PC-3 (cell line): Measurements from ENCODE around the gene RIPK3. TPM values are rescaled to one million over a fixed set of nuclear protein-coding genes. Genes with fewer than 3 reads are reported as not detected.

Experiments used
- ATAC-seq: fragments of 200-7000 bp; cut with Tn5 transposase; 2 replicates; pipeline ENCODE4 v1.9.1; 2020; ENCODE audit warnings: mild to moderate bottlenecking, moderate library complexity
- BruUV-seq: library from RNA; stranded (reverse); fragments of 400-500 nt; replicated peaks from 2 replicates; lab custom pipeline; 2021; lab: Mats Ljungman, UMichigan
- CTCF ChIA-PET: fragments of 300-600 bp; sonication (Branson Sonifier 250); formaldehyde crosslinking; loops from one replicate; lab custom pipeline; 2022; ENCODE audit warnings: antibody characterized with exemption; lab: Charles Lee
- POLR2A ChIA-PET: fragments of 300-600 bp; sonication (Branson Sonifier 250); formaldehyde crosslinking; loops from one replicate; lab custom pipeline; 2022; ENCODE audit warnings: antibody characterized with exemption; ENCODE audit not compliant: unreplicated experiment; lab: Charles Lee
- DNase-seq: peaks from one replicate; pipeline ENCODE4 v3.0.0-alpha.2; 2015
- H2AFZ ChIP-seq: fragments of 300-600 bp; sonication (generic); 2 replicates; pipeline ENCODE4 v1.6.0; 2016; ENCODE audit warnings: antibody characterized with exemption, low read length
- H3F3A ChIP-seq: fragments of 300-600 bp; sonication (generic); one replicate; pipeline ENCODE4 v1.6.0; 2017; ENCODE audit warnings: antibody characterized with exemption, low read length, control low read depth, mild to moderate bottlenecking; ENCODE audit not compliant: unreplicated experiment
- H3K27ac ChIP-seq: fragments of 300-600 bp; sonication (generic); 2 replicates; pipeline ENCODE4 v1.5.1; 2016; ENCODE audit warnings: mild to moderate bottlenecking, low read length
- H3K27me3 ChIP-seq: fragments of 300-600 bp; sonication (generic); 2 replicates; pipeline ENCODE4 v1.6.1; 2016; ENCODE audit warnings: low read length, mixed read lengths
- H3K36me3 ChIP-seq: fragments of 300-600 bp; sonication (generic); 2 replicates; pipeline ENCODE4 v1.6.1; 2016; ENCODE audit warnings: low read depth, mixed run types, low read length, mixed read lengths
- H3K4me1 ChIP-seq: fragments of 300-600 bp; sonication (generic); 2 replicates; pipeline ENCODE4 v1.5.1; 2016; ENCODE audit warnings: low read length; ENCODE audit not compliant: insufficient read depth
- H3K4me2 ChIP-seq: fragments of 300-600 bp; sonication (generic); 2 replicates; pipeline ENCODE4 v1.6.0; 2016; ENCODE audit warnings: low read length
- H3K4me3 ChIP-seq: fragments of 300-600 bp; sonication (generic); 2 replicates; pipeline ENCODE4 v1.5.1; 2016; ENCODE audit warnings: mild to moderate bottlenecking, low read length, mixed read lengths
- H3K79me2 ChIP-seq: fragments of 300-600 bp; sonication (generic); 2 replicates; pipeline ENCODE4 v1.6.1; 2017; ENCODE audit warnings: low read length, mixed read lengths
- H3K9ac ChIP-seq: fragments of 300-600 bp; sonication (generic); 2 replicates; pipeline ENCODE4 v1.6.0; 2016; ENCODE audit warnings: mild to moderate bottlenecking, low read length
- H3K9me2 ChIP-seq: fragments of 300-600 bp; sonication (generic); replicated peaks from 2 replicates; pipeline ENCODE4 v1.6.1; 2016; ENCODE audit warnings: mixed run types, low read length, mixed read lengths
- H3K9me3 ChIP-seq: fragments of 300-600 bp; sonication (generic); 2 replicates; pipeline ENCODE4 v1.6.1; 2016; ENCODE audit warnings: low read length, mixed read lengths
- H4K20me1 ChIP-seq: fragments of 300-600 bp; sonication (generic); 2 replicates; pipeline ENCODE4 v1.6.1; 2016; ENCODE audit warnings: low read length, mixed read lengths
- CTCF ChIP-seq: fragments of 300-600 bp; sonication (generic); conservative IDR thresholded peaks from 2 replicates; pipeline ENCODE4 v1.5.1; 2017; ENCODE audit warnings: antibody characterized with exemption, low read depth, mild to moderate bottlenecking, low read length
- EZH2 ChIP-seq: fragments of 300-600 bp; sonication (generic); IDR thresholded peaks from one replicate; pipeline ENCODE4 v1.6.1; 2017; ENCODE audit warnings: antibody characterized with exemption, mild to moderate bottlenecking, low read length; ENCODE audit not compliant: unreplicated experiment
- EZH2phosphoT487 ChIP-seq: fragments of 300-600 bp; sonication (generic); IDR thresholded peaks from 2 replicates; pipeline ENCODE4 v1.6.1; 2018; ENCODE audit warnings: mild to moderate bottlenecking, antibody characterized with exemption, low read length, borderline replicate concordance
- intact Hi-C: fragments of 100-400 bp; cut with micrococcal nuclease; formaldehyde crosslinking; loops from 2 replicates; pipeline ENCODE4 v1.9.0; 2023
- total RNA-seq: library from RNA; depleted of rRNA; stranded (reverse); fragments of >200 nt; gene quantifications from 2 replicates; pipeline ENCODE4 v1.2.3, GENCODE V29; 2014

RIPK3 gene
- total RNA-seq, 1 experiment from 2014 or later, result not detected

GRCh38 chr14:24300326-24300980 is 39.3 kb downstream of the RIPK3 start:
- Histone ChIP-seq H3K9ac (peak overlapping the region; percentile 82), H3K27ac (no peak overlapping the region), H3K9me3 (no peaks in the 10 kb centered on the region), H2AFZ (no peak overlapping the region), H3K4me1 (peaks cover 36% of the 10 kb centered on the region), H3F3A (no peaks in the 10 kb centered on the region), H3K4me3 (peak overlapping the region; percentile 93), H3K9me2 (no peaks in the 10 kb centered on the region), H3K36me3 (peaks cover 49% of the 10 kb centered on the region), H4K20me1 (no peaks in the 10 kb centered on the region), H3K27me3 (no peaks in the 10 kb centered on the region), H3K79me2 (peaks cover 42% of the 10 kb centered on the region), H3K4me2 (peak overlapping the region; percentile 89)
- CTCF ChIA-PET, result interaction anchor here (1.8 kb wide), 1 partner anchor 29 kb away, joined by 5 read pairs; the partner anchor contains the start of gene RABGGTA
- ATAC-seq (no peak), DNase-seq (no peak)
- no TSS peak for BruUV-seq
- TF ChIP-seq EZH2phosphoT487, result no peak
- no peak for TF ChIP-seq EZH2
- no peak for TF ChIP-seq CTCF
- intact Hi-C loops, result no loop called here
- POLR2A ChIA-PET, result interaction anchor here (0.7 kb wide), 1 partner anchor 59 kb away, joined by 7 read pairs; the partner anchor contains the start of gene TINF2

- TF ChIP-seq CTCF (no peak), EZH2phosphoT487 (no peak), EZH2 (no peak)
- POLR2A ChIA-PET, result interaction anchor here (0.5 to 1.0 kb wide), 3 partner anchors 57 to 87 kb away, joined by 4 to 7 read pairs (median 5); partner anchors contain the start of gene TINF2
- Histone ChIP-seq H4K20me1 (no peaks in the 10 kb centered on the region), H3K9me2 (no peaks in the 10 kb centered on the region), H2AFZ (peak within 1 kb of the TSS; percentile 92), H3K9ac (peak within 1 kb of the TSS; percentile 82), H3K27ac (peak within 1 kb of the TSS; percentile 71), H3K9me3 (no peaks in the 10 kb centered on the region), H3K36me3 (peaks cover 48% of the 10 kb centered on the region), H3K4me1 (peaks cover 36% of the 10 kb centered on the region), H3K4me3 (peak within 1 kb of the TSS; percentile 93), H3K4me2 (peak within 1 kb of the TSS; percentile 89), H3K79me2 (peaks cover 42% of the 10 kb centered on the region), H3K27me3 (no peaks in the 10 kb centered on the region), H3F3A (no peaks in the 10 kb centered on the region)
- intact Hi-C loops, result loop anchor here (5.0 kb wide), 1 partner anchor 82 kb away; the partner anchor contains the start of gene MDP1
- peak; percentile 65 for ATAC-seq
- DNase-seq, result peak; percentile 95
- CTCF ChIA-PET, result interaction anchor here (0.7 to 3.1 kb wide), 3 partner anchors 9 to 57 kb away, joined by 4 to 55 read pairs (median 5); partner anchors contain the start of genes CIDEB, RABGGTA and TINF2
- BruUV-seq, result TSS peak; percentile 75
Observed at GRCh38 chr14:24299255-24300191, 40.3 kb downstream of the RIPK3 start, which contains the start of the genes DHRS1 and NOP9. Gene DHRS1 (minus strand): TSS chr14:24299780. CDS start chr14:24299106, 674 bp downstream. Gene NOP9 (plus strand): TSS chr14:24299850. CDS start chr14:24299955, 105 bp downstream.
